Astrocyte (in vitro differentiated cells and primary cell): ENCODE results near the gene SNX24. TPM values are rescaled to one million over a fixed set of nuclear protein-coding genes. Genes with fewer than 3 reads are reported as not detected.

Experiments used
- DNase-seq: peaks from one replicate; pipeline ENCODE4 v3.0.0-alpha.2; 2010; ENCODE audit warnings: low read depth
- FAIRE-seq: peaks from 2 replicates; lab custom pipeline; 2011; peaks lifted over from hg19 to GRCh38; lab: Jason Lieb, UNC
- H2AFZ ChIP-seq: 2 replicates; pipeline ENCODE4 v1.6.0; 2012; ENCODE audit warnings: low read depth, low read length, inconsistent platforms
- H3K27ac ChIP-seq: 2 replicates; pipeline ENCODE4 v1.5.1; 2011; ENCODE audit warnings: low read depth, low read length, inconsistent platforms
- H3K27me3 ChIP-seq: 2 replicates; pipeline ENCODE4 v1.6.0; 2011; ENCODE audit warnings: low read length, inconsistent platforms; ENCODE audit not compliant: insufficient read depth
- H3K36me3 ChIP-seq: 2 replicates; pipeline ENCODE4 v1.5.1; 2011; ENCODE audit warnings: low read length, inconsistent platforms; ENCODE audit not compliant: insufficient read depth
- H3K4me1 ChIP-seq: 2 replicates; pipeline ENCODE4 v1.5.1; 2011; ENCODE audit warnings: low read length, inconsistent platforms; ENCODE audit not compliant: insufficient read depth
- H3K4me2 ChIP-seq: 2 replicates; pipeline ENCODE4 v1.6.0; 2012; ENCODE audit warnings: low read length, inconsistent platforms
- H3K4me3 ChIP-seq: 2 replicates; pipeline ENCODE4 v1.5.1; 2011; ENCODE audit warnings: low read depth, mild to moderate bottlenecking, low read length, inconsistent platforms; ENCODE audit not compliant: insufficient read depth
- H3K79me2 ChIP-seq: 2 replicates; pipeline ENCODE4 v1.6.0; 2012; ENCODE audit warnings: mild to moderate bottlenecking, low read length, inconsistent platforms; ENCODE audit not compliant: insufficient read depth
- H3K9ac ChIP-seq: 2 replicates; pipeline ENCODE4 v1.6.0; 2012; ENCODE audit warnings: mild to moderate bottlenecking, low read length, inconsistent platforms
- H3K9me3 ChIP-seq: 2 replicates; pipeline ENCODE4 v1.5.1; 2012; ENCODE audit warnings: low read depth, mild to moderate bottlenecking, low read length, inconsistent platforms; ENCODE audit not compliant: insufficient read depth
- H4K20me1 ChIP-seq: 2 replicates; pipeline ENCODE4 v1.6.0; 2012; ENCODE audit warnings: low read length, inconsistent platforms; ENCODE audit not compliant: insufficient read depth
- H3K27ac Mint-ChIP-seq: one replicate; pipeline ENCODE4 v1.8.0; 2021; ENCODE audit warnings: mild to moderate bottlenecking, mixed read lengths; ENCODE audit not compliant: unreplicated experiment
- H3K27me3 Mint-ChIP-seq: one replicate; pipeline ENCODE4 v1.8.0; 2021; ENCODE audit warnings: low read depth, mixed read lengths; ENCODE audit not compliant: unreplicated experiment
- H3K36me3 Mint-ChIP-seq: one replicate; pipeline ENCODE4 v1.8.0; 2021; ENCODE audit warnings: low read depth, mixed read lengths; ENCODE audit not compliant: unreplicated experiment
- H3K4me1 Mint-ChIP-seq: one replicate; pipeline ENCODE4 v1.8.0; 2021; ENCODE audit warnings: low read depth, mixed read lengths; ENCODE audit not compliant: unreplicated experiment
- H3K4me3 Mint-ChIP-seq: one replicate; pipeline ENCODE4 v1.8.0; 2021; ENCODE audit warnings: mild to moderate bottlenecking, moderate library complexity, mixed read lengths; ENCODE audit not compliant: unreplicated experiment
- H3K9me3 Mint-ChIP-seq: one replicate; pipeline ENCODE4 v1.8.0; 2021; ENCODE audit warnings: mild to moderate bottlenecking, mixed read lengths; ENCODE audit not compliant: unreplicated experiment
- CTCF ChIP-seq: IDR thresholded peaks from 2 replicates; pipeline ENCODE4 v1.5.1; 2011; ENCODE audit warnings: low read depth, mild to moderate bottlenecking, inconsistent platforms, low read length, moderate library complexity; ENCODE audit not compliant: insufficient read depth
- EZH2 ChIP-seq: IDR thresholded peaks from 2 replicates; pipeline ENCODE4 v1.6.1; 2012; ENCODE audit warnings: mild to moderate bottlenecking, low read length, inconsistent platforms; ENCODE audit not compliant: insufficient read depth
- total RNA-seq: library from RNA; stranded (reverse); gene quantifications from 2 replicates; pipeline ENCODE4 v1.2.1, GENCODE V29; 2021

The SNX24 gene
- total RNA-seq, 1 donor from 2014 or later = 44.6 TPM

DNA sequence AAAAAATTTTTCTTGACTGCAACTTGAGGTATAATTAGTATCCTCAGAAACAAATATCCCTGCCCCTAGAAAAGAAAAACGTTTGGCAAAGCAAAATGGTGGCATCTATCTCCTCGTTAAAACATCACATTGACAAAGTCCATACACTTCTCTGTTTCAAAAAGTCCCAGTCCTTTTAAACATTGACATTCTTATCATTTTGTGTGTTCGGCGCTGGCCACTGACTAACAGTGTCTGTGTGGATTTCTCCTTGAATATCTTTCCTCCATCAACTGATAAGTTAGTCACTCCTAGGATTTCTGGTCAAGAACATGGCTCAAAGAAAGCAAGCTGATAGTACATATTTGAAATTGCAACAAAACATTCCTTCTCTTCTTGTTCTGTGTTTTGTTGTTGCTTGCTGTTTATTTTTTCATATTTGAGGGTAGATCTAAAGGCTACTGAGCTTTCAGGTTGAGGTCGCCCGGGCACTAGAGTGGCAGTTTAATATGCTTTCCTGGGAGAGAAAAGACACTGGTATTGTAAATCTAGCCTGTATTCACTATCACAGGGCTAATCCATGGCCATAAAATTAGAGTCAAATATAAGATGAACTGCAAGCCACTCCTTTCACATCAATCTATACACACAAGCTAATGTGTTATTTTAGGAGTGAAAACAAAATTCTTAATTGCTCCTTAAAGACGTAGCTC is 199.7 kb downstream of the SNX24 start:
- Histone ChIP-seq H3K27me3 (no peaks in the 10 kb centered on the region), H3K9me3 (no peaks in the 10 kb centered on the region), H3K27ac (no peak overlapping the region), H3K4me3 (no peak overlapping the region), H3K4me2 (no peak overlapping the region), H2AFZ (no peak overlapping the region), H3K9ac (no peak overlapping the region), H4K20me1 (no peaks in the 10 kb centered on the region), H3K4me1 (no peaks in the 10 kb centered on the region), H3K36me3 (no peaks in the 10 kb centered on the region), H3K79me2 (no peaks in the 10 kb centered on the region)
- H3K27ac Mint-ChIP-seq = no peak overlapping the region
- H3K36me3 Mint-ChIP-seq = no peaks in the 10 kb centered on the region
- H3K27me3 Mint-ChIP-seq = no peaks in the 10 kb centered on the region
- DNase-seq (no peak), FAIRE-seq (no peak)
- H3K4me1 Mint-ChIP-seq = no peaks in the 10 kb centered on the region
- TF ChIP-seq CTCF (no peak), EZH2 (no peak)
- no peak overlapping the region for H3K4me3 Mint-ChIP-seq
- H3K9me3 Mint-ChIP-seq = no peaks in the 10 kb centered on the region

DNA sequence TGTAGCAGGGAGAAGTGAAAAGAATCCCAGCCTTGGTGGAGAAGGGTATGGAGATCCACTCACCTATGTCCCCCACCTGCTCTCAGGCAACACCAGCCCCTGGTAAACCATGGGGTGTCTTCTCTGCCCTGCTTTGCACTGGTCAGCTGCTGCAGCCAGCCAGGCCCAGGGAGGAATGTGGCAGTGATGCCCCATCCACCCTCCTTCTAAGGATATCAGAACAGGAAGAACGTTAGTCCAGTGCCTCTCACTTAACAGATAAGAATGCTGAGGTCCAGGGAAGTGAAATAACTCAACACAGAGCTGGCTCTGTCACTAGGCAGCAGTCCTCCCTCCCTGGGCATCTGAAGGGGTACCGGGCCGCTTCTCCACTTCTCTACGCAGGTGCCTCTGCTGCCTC is 200.8 kb downstream of the SNX24 start:
- Histone ChIP-seq H3K27ac (no peak overlapping the region), H2AFZ (no peak overlapping the region), H3K4me3 (no peak overlapping the region), H3K4me2 (no peak overlapping the region), H4K20me1 (no peaks in the 10 kb centered on the region), H3K27me3 (no peaks in the 10 kb centered on the region), H3K79me2 (no peaks in the 10 kb centered on the region), H3K9ac (no peak overlapping the region), H3K4me1 (no peaks in the 10 kb centered on the region), H3K36me3 (no peaks in the 10 kb centered on the region), H3K9me3 (no peaks in the 10 kb centered on the region)
- Mint-ChIP-seq H3K27me3 (no peaks in the 10 kb centered on the region), H3K4me1 (no peaks in the 10 kb centered on the region), H3K9me3 (peaks cover 5% of the 10 kb centered on the region), H3K27ac (no peak overlapping the region), H3K4me3 (no peak overlapping the region), H3K36me3 (no peaks in the 10 kb centered on the region)
- TF ChIP-seq CTCF (no peak), EZH2 (no peak)
- no peak for FAIRE-seq
- no peak for DNase-seq

GRCh38 chr5:123047706-123048105 is 202.3 kb downstream of the SNX24 start:
- Histone ChIP-seq H3K9me3 (no peaks in the 10 kb centered on the region), H2AFZ (no peak overlapping the region), H3K4me2 (no peak overlapping the region), H4K20me1 (no peaks in the 10 kb centered on the region), H3K79me2 (no peaks in the 10 kb centered on the region), H3K4me1 (no peaks in the 10 kb centered on the region), H3K9ac (no peak overlapping the region), H3K4me3 (no peak overlapping the region), H3K36me3 (no peaks in the 10 kb centered on the region), H3K27ac (no peak overlapping the region), H3K27me3 (no peaks in the 10 kb centered on the region)
- TF ChIP-seq EZH2 (no peak), CTCF (no peak)
- no peaks in the 10 kb centered on the region for H3K4me1 Mint-ChIP-seq
- H3K9me3 Mint-ChIP-seq = peaks cover 16% of the 10 kb centered on the region
- no peak overlapping the region for H3K27ac Mint-ChIP-seq
- peak; percentile 4 for DNase-seq
- H3K27me3 Mint-ChIP-seq = no peaks in the 10 kb centered on the region
- H3K36me3 Mint-ChIP-seq = no peaks in the 10 kb centered on the region
- no peak overlapping the region for H3K4me3 Mint-ChIP-seq
- no peak for FAIRE-seq
